Testis (tissue), 2 donors: ENCODE results near the gene HIPK4.
"Not testable (repeated sequence)": the region's sequence is repeated elsewhere in the genome, so short reads cannot be mapped to it uniquely, and the experiment has no call there.

ENCODE experiments used
- CTCF ChIP-seq, 3 experiments: fragments of 450-650 bp in 2 of 3; fragments of 200-600 bp in 1 of 3; sonication (generic) in 1 of 3; IDR thresholded peaks; one replicate each; pipeline ENCODE4 v1.5.1; 2016 to 2019; ENCODE audit warnings: antibody characterized with exemption in 3 of 3, mild to moderate bottlenecking in 2 of 3, moderate library complexity in 1 of 3
- POLR2A ChIP-seq: fragments of 450-650 bp; IDR thresholded peaks from one replicate; pipeline ENCODE4 v1.6.1; 2017; ENCODE audit warnings: antibody characterized with exemption, mild to moderate bottlenecking, moderate library complexity

- TF ChIP-seq CTCF (IDR thresholded peaks at IDR 0.05); POLR2A: not testable (repeated sequence)
These were observed 19.7 kb downstream of the HIPK4 start for GRCh38 chr19:40370253-40370652.
